Erythroblast (primary cell): ENCODE measurements around the gene COQ8B.
"Not testable (repeated sequence)": the region's sequence is repeated elsewhere in the genome, so short reads cannot be mapped to it uniquely, and the experiment has no call there.

Source experiments
- DNase-seq, 2 experiments: peaks; one replicate each; lab custom pipeline; 2025; lab: John Stamatoyannopoulos, UW
- GATA1 ChIP-seq: IDR thresholded peaks from 2 replicates; pipeline ENCODE4 v1.6.1; 2011; ENCODE audit warnings: low read depth, mild to moderate bottlenecking, control low read depth, low read length, moderate library complexity
- POLR2A ChIP-seq: IDR thresholded peaks from 2 replicates; pipeline ENCODE4 v1.6.1; 2011; ENCODE audit warnings: mild to moderate bottlenecking, low read length

Gene COQ8B

DNA sequence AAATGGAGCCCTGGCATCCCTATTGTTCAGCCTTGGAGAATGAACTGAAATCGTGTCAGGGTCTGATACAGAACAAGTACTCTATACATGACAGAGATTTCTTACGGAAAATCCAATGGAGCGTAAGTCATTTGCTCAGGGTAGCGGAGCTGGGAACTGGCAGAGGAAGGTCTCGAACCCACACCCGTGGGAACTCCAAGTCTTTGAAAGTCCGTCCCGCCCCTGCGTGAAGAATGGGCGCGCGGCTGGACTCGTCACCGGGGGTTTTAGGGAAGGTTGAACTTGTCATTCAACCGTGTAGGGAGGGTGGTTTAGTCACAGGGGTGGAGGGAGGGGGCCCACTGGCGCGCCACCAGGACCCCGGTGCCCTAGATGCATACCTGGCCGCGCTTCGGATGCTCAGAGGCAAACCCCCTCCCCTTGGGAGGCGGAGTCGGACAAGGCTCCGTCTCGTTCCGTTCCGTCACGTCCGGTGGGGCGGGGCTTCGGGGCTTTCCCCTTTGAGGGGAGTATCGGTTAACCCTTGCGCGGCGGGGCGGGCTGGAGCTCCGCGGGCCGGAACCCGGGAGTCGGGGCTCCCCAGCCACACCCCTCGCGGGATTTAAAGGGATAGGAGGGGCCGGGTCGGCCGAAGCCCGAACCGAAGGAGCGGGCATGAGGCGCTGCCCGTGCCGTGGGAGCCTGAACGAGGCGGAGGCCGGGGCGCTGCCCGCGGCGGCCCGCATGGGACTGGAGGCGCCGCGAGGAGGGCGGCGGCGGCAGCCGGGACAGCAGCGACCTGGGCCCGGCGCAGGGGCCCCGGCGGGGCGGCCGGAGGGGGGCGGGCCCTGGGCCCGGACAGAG is at the start of gene COQ8B, which contains the start of gene ITPKC:
Gene COQ8B, minus strand, starts transcription at position 405 of the 843 bp plus-strand sequence. CDS start 2,254 bp downstream, outside the sequence.
Gene ITPKC, plus strand, starts transcription at position 631 of the 843 bp plus-strand sequence. Its CDS starts 24 bp downstream, at position 655.
- peak; percentile 67 for TF ChIP-seq POLR2A
- TF ChIP-seq GATA1, result no peak
- DNase-seq, result peak; percentile 95 to 97

DNA sequence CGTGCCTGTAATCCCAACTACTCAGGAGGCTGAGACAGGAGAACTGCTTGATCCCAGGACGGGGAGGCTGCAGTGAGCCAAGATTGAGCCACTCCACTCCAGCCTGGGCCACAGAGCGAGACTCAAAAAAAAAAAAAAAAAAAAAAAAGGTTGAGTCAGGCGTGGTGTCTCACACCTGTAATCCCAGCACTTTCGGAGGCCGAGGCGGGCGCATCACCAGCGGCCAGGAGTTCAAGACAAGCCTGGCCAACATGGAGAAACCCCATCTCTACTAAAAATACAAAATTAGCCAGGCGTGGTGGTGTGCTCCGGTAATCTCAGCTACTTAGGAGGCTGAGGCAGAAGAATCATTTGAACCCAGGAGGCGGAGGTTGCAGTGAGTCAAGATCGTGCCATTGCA is 49.7 kb upstream of the COQ8B start:
- not testable (repeated sequence) for DNase-seq

DNA sequence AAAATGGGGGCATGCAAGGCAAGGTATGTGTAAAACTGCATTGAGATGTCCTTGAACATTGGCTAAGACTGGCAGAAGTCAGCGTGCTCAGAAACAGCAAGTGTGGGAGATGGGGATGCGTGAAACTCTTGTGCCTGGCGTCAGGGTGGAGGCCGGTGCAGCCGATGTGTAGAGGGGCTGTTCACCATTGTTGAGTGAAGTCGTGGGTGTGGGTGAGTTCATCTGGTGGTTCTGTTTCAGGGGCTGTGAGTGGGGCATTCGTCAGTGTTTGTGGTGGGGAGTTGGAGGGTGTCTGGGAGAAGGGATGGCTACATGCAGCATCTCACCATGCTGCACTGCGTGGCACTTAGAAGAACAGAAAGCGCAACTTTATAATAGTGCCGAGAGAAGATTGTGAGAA is 47.3 kb upstream of the COQ8B start:
- DNase-seq, result no peak
- TF ChIP-seq POLR2A, result no peak
- no peak for TF ChIP-seq GATA1

DNA sequence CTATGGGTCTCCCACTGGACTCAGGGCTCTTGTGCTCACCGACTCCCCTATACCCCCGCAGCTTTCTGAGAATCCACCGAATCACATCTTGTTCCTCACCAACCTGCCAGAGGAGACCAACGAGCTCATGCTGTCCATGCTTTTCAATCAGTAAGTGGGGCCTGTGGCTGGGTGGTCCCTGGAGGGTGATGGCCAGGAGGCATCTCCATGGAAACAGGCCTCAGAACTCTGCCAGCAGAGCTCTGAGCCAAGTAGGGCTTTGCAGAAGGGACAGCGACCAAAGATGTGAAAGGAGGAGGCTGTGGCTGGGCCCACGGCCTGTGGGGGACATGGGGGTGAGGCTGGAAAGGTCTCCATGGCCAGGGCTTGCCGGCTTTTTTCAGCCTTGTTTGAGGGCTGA is 46.8 kb upstream of the COQ8B start:
- TF ChIP-seq GATA1 (no peak), POLR2A (no peak)

DNA sequence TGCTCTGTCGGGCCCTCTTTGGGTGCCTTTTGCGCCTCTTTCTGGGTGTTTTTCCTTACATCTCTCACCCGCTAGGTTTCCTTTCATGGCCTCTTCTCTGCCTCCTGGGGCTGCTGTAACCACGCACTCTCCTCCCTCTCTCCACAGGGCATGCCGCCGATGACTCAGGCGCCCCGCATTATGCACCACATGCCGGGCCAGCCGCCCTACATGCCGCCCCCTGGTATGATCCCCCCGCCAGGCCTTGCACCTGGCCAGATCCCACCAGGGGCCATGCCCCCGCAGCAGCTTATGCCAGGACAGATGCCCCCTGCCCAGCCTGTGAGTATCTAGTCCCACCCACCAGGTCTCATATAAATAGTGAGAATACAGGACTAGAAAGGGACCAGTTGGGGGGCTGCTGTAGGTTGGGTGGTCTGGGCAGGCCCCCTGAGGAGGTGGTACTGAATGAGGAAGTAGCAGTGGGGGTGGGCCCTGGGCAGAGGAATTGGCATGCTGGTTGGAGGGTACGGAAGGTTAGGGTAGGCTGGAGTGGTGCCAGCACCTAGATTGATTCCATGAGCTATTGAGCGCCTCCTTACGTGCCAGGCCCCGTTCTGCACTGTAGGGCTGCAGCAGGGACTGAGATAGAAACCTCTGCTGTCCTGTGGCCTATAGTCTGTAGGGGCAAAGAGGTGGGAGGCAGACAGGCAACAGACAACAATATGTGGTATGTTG is 46.2 kb upstream of the COQ8B start:
- no peak for DNase-seq
- TF ChIP-seq GATA1, result no peak
- TF ChIP-seq POLR2A, result no peak

More for the DNA sequence above, 46.8 kb upstream of the COQ8B start:
- no peak for DNase-seq

DNA sequence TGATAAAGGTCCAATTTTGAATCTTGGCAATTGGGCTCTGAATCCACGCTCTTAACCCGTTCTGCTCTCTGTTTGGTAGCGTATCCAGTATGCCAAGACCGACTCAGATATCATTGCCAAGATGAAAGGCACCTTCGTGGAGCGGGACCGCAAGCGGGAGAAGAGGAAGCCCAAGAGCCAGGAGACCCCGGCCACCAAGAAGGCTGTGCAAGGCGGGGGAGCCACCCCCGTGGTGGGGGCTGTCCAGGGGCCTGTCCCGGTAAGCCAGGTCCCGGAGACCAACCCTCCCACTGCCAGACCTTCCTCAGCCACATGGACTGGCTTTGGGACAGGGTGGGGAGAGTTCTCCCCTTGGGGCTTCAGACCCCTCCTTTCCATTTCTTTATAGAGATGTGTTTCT is 42.7 kb upstream of the COQ8B start:
- DNase-seq, result no peak
- TF ChIP-seq POLR2A (no peak), GATA1 (no peak)

DNA sequence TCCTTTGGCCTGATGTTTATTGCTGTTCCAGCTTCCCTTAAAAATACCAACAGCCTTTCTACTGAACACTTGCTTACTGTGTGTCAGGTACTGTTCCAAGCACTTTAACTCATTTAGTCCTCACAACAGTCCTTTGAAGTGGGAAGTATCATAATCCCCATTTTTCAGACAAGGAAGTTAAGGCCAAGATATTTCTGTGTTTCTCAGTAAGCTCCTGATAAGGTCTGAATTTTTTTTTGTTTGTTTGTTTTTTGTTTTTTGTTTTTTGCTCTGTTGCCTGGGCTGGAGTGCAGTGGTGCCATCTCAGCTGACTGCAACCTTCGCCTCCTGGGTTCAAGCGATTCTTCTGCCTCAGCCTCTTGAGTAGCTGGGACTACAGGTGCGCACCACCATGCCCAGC is 41.8 kb upstream of the COQ8B start:
- TF ChIP-seq POLR2A (no peak), GATA1 (no peak)
- no peak for DNase-seq

DNA sequence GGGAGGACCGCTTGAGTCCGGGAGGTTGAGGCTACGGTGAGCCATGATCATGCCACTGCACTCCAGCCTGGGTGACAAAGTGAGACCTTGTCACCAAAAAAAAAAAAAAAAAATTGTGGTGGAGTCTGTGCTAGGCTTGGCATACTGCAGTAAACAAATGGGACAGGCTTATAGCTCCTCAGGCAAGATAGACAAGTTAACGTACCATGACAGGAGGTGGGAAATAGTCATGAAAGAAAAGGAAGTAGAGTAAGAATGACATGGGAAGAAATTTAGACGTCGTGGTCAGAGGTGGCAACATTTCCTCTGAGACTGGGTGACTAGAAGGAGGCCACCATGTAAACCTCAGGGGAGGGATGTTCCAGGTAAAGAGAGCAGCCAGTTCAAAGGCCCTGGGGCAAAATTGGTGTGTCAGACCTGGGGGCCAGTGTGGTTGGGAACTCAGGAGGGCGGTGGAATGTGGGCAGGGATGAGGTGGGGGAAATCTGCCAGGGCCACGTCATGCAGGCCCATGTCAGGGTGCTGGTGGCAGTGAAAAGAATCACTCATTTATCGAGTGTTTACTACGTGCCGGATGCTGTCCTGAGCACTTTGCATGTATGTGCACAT is 39.9 kb upstream of the COQ8B start:
- TF ChIP-seq POLR2A, result no peak
- no peak for DNase-seq

DNA sequence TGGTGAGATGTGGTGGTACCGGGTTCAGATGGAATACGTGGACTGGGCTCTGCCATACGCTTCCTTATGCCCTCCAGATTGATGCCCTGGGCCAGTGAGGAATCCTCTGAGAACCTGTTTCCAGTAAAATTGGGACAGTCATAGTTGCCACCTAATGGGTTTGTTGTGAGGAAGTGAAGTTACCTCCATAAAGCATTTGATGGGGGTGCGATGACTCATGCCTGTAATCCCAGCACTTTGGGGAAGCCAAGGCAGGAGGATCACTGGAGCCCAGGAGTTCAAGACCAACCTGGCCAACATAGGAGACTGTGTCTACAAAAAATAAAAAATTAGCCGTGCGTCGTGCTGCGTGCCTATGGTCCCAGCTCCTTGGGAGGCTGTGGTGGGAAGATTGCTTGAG is 39.1 kb upstream of the COQ8B start:
- no peak for DNase-seq
- TF ChIP-seq POLR2A, result no peak
- TF ChIP-seq GATA1, result no peak

DNA sequence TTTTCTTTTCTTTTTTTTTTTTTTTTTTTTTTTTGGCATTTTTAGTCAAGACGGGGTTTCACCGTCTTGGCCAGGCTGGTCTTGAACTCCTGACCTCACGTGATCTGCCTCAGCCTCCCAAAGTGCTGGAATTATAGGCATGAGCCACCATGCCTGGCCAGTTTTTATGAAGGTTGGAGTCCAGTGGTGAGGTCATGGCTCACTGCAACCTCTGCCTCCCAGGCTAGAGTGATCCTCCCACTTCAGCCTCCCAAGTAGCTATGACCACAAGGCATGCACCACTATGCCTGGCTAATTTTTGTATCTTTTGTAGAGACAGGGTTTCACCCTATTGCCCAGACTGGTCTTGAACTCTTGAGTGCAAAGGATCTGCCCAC is 38.5 kb upstream of the COQ8B start:
- no peak for DNase-seq
- TF ChIP-seq POLR2A (no peak), GATA1 (no peak)

DNA sequence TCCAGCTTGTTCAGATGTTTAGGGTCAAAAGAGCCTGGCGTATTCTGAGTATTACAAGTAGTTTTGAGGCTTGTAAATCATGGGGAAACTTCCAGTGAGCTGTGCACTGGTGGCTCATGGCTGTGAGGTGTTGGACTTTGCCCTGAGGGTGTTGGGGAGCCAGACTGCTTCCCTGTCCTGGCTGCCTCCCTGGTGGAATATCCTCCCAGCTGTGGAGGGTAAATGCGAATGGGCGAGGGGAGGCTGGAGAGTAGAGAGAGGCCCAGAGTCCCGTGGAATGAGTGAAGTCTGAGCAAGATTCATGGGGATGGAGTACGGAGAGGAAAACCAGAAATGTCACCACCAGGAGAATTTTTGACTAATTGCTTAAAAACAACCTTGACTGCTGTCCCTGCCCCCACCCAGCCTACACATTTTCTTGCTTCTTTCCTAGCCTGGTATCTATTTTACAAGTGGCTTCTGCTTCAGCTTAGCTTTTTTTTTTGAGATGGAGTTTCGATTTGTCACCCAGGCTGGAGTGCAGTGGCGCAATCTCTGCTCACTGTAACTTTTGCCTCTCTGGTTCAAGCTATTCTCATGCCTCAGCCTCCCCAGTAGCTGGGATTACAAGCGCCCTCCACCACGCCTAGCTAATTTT is 38.0 kb upstream of the COQ8B start:
- no peak for DNase-seq
- TF ChIP-seq POLR2A (no peak), GATA1 (no peak)

DNA sequence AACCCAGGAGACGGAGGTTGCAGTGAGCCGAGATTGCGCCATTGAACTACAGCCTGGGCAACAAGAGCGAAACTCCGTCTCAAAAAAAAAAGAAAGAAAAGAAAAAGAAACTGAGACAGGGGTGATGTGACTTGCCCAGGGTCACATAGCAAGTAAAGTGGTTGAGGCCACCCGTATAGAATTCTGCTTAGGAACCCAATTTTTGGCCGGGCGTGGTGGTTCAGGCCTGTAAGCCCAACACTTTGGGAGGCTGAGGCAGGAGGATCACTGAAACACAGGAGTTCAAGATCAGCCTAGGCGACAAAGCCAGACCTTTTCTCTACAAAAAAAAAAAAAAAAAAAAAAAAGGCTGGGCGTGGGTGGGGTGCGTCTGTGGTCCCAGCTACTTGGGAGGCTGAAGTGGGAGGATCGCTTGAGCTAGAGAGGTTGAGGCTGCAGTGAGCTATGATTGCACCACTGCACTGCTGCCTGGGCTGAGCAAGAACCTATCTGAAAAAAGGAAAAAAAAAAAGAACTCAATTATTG is 35.6 kb upstream of the COQ8B start:
- TF ChIP-seq GATA1 (no peak), POLR2A (no peak)
- peak; percentile 28 to 45 for DNase-seq

DNA sequence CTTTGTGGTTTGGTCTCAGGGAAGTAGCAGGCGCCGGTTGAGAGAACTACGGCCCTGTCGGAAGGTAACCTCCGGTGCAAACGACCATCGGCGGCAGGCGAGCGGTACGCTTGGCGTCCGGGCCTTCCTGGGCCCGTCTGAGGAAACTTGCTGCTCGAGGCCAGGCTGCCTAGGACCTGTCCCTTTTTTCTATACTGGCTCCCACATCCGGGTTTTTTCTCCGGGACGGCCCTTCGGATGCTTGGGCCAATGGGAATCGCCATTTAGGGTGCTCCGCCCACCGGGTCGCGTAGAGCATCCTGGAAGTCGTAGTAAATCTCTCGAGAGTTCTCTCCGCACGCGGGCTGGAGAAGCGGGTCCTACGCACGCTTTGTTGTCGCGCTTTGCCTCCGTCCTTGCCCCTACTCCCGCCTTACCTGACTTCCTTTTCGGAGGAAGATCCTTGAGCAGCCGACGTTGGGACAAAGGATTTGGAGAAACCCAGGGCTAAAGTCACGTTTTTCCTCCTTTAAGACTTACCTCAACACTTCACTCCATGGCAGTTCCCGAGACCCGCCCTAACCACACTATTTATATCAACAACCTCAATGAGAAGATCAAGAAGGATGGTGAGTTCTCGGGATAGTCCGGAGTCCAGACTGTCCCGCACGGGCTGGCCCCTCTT is 34.3 kb upstream of the COQ8B start, which contains the start of gene SNRPA:
Gene SNRPA, plus strand, starts transcription at position 330 of the 664 bp plus-strand sequence. Its CDS starts 206 bp downstream, at position 536.
- TF ChIP-seq POLR2A (peak; percentile 91), GATA1 (no peak)
- peak; percentile 98 to 99 for DNase-seq
